Transverse colon (tissue), 4 donors: Measurements from ENCODE around the gene TIMP3. TPM values are rescaled to one million over a fixed set of nuclear protein-coding genes. Genes with fewer than 3 reads are reported as not detected.

ENCODE experiments used
- DNase-seq: peaks from one replicate; pipeline ENCODE4 v3.0.0-alpha.2; 2019
- H3K27ac ChIP-seq, 4 donors: fragments of 200-600 bp; sonication (generic); 2 replicates each; pipeline ENCODE4 v1.5.1; 2016 to 2018; ENCODE audit warnings: inconsistent platforms in 4 of 4
- H3K27me3 ChIP-seq: fragments of 200-600 bp; sonication (generic); 2 replicates; pipeline ENCODE4 v1.5.1; 2017; ENCODE audit warnings: inconsistent platforms
- H3K36me3 ChIP-seq, 4 donors: fragments of 200-600 bp; sonication (generic); 2 replicates each; pipeline ENCODE4 v1.5.1; 2017 to 2019; ENCODE audit warnings: inconsistent platforms in 4 of 4
- H3K4me1 ChIP-seq, 4 donors: fragments of 200-600 bp; sonication (generic); 2 replicates each; pipeline ENCODE4 v1.5.1; 2017 to 2020; ENCODE audit warnings: inconsistent platforms in 4 of 4
- H3K4me3 ChIP-seq, 4 donors: fragments of 200-600 bp; sonication (generic); 1 replicate in 1 of 4; 2 replicates in 3 of 4; pipeline versions ENCODE4 v1.5.1 to v1.6.1; 2017 to 2019; ENCODE audit warnings: inconsistent platforms in 4 of 4
- H3K9me3 ChIP-seq, 2 donors: fragments of 200-600 bp; sonication (generic); 2 replicates each; pipeline ENCODE4 v1.5.1; 2017 to 2019; ENCODE audit warnings: inconsistent platforms in 2 of 2
- EP300 ChIP-seq: sonication (generic); formaldehyde crosslinking; IDR thresholded peaks from one replicate; pipeline ENCODE4 v1.6.1; 2017; ENCODE audit warnings: antibody characterized with exemption, low read depth
- POLR2A ChIP-seq: fragments of 450-650 bp; IDR thresholded peaks from one replicate; pipeline ENCODE4 v1.6.1; 2016; ENCODE audit warnings: antibody characterized with exemption, mild to moderate bottlenecking, moderate library complexity
- POLR2AphosphoS5 ChIP-seq, 3 donors: sonication (generic); formaldehyde crosslinking; IDR thresholded peaks; one replicate each; pipeline ENCODE4 v1.6.1; 2016; ENCODE audit warnings: antibody characterized with exemption in 3 of 3
- WGBS, 2 donors: methylation state at CpG; one replicate each; pipeline ENCODE4 v1.1.5; 2018; ENCODE audit warnings: low coverage in 1 of 2; 5-methylcytosine and 5-hydroxymethylcytosine counted together
- in situ Hi-C, 4 donors: fragments of 200-750 bp; cut with MboI; loops; one replicate each; pipeline versions ENCODE4 v1.15.0 to v1.15.1; 2017; ENCODE audit warnings: low sequenced_read_pairs in 3 of 4, low pct_ligation_motif_present in 1 of 4, low pct_unique_long_range_greater_than_20kb in 1 of 4
- intact Hi-C: fragments of 100-400 bp; cut with DNase I; formaldehyde crosslinking; loops from one replicate; pipeline ENCODE4 v1.15.1; 2023; ENCODE audit warnings: low total_unique reads
- total RNA-seq, 4 donors: library from RNA; depleted of rRNA; stranded (reverse); fragments of >200 nt; gene quantifications; one replicate each; pipeline ENCODE4 v1.1.0, GENCODE V29; 2016
- TF ChIP-seq, protein P1 (sequence below), 5 experiments: fragments of 200-600 bp in 3 of 5; fragments of 450-650 bp in 2 of 5; sonication (generic) in 3 of 5; IDR thresholded peaks; 1 replicate in 2 of 5; 2 replicates in 3 of 5; pipeline ENCODE4 v1.5.1; 2016 to 2017; ENCODE audit warnings: antibody characterized with exemption in 5 of 5, inconsistent platforms in 3 of 5, mild to moderate bottlenecking in 2 of 5, moderate library complexity in 1 of 5

TIMP3 gene
- total RNA-seq, 4 donors from 2014 or later, result 49.7 to 158 (median 62.4) TPM

- Histone ChIP-seq H3K4me3 (peak overlapping the region; percentile 47 to 65 (median 60)), H3K27ac (peak overlapping the region; percentile 75 to 93 (median 85)), H3K9me3 (no peaks in the 10 kb centered on the region), H3K27me3 (peaks cover 43% of the 10 kb centered on the region), H3K4me1 (peaks cover 7 to 37% (median 17%) of the 10 kb centered on the region in 4 donors), H3K36me3 (no peaks in the 10 kb centered on the region)
- intact Hi-C loops, result no loop called here
- in situ Hi-C loops, result no loop called here
- WGBS, 2 donors, result 18% methylated on average over 7 of the region's 7 CpGs; no CpG with 5 or more reads in 1 of the 2 donors
- TF ChIP-seq POLR2AphosphoS5 (IDR thresholded peaks at IDR 0.05) (peak in 1 of 3 donors; percentile 20), POLR2A (no peak), EP300 (no peak)
- TF ChIP-seq, protein P1, sequence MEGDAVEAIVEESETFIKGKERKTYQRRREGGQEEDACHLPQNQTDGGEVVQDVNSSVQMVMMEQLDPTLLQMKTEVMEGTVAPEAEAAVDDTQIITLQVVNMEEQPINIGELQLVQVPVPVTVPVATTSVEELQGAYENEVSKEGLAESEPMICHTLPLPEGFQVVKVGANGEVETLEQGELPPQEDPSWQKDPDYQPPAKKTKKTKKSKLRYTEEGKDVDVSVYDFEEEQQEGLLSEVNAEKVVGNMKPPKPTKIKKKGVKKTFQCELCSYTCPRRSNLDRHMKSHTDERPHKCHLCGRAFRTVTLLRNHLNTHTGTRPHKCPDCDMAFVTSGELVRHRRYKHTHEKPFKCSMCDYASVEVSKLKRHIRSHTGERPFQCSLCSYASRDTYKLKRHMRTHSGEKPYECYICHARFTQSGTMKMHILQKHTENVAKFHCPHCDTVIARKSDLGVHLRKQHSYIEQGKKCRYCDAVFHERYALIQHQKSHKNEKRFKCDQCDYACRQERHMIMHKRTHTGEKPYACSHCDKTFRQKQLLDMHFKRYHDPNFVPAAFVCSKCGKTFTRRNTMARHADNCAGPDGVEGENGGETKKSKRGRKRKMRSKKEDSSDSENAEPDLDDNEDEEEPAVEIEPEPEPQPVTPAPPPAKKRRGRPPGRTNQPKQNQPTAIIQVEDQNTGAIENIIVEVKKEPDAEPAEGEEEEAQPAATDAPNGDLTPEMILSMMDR (IDR thresholded peaks at IDR 0.05), result no peak
- no peak for DNase-seq
These were observed 1.7 kb downstream of the TIMP3 start for GRCh38 chr22:32803020-32803737.

- intact Hi-C loops (no loop called here), in situ Hi-C loops (no loop called here)
- DNase-seq, result no peak
- Histone ChIP-seq H3K4me3 (peak overlapping the region; percentile 17 to 62 (median 52)), H3K36me3 (no peaks in the 10 kb centered on the region), H3K4me1 (peaks cover 7 to 44% (median 23%) of the 10 kb centered on the region in 4 donors), H3K27me3 (peaks cover 43% of the 10 kb centered on the region), H3K9me3 (no peaks in the 10 kb centered on the region), H3K27ac (peak overlapping the region; percentile 75 to 93 (median 85))
- TF ChIP-seq EP300, result no peak
- TF ChIP-seq POLR2A, result no peak
- TF ChIP-seq, protein P1 (IDR thresholded peaks at IDR 0.05), result peak in 1 of 5 experiments; percentile 12
- TF ChIP-seq POLR2AphosphoS5 (IDR thresholded peaks at IDR 0.05), result no peak
- WGBS, 2 donors, result 58 to 63% methylated on average over 8 to 13 of the region's 13 CpGs
These were observed 2.4 kb downstream of the TIMP3 start for GRCh38 chr22:32803738-32804435.

- intact Hi-C loops, result no loop called here
- in situ Hi-C loops, result no loop called here
- H3K27ac ChIP-seq, result peak overlapping the region; percentile 75 to 93 (median 85)
These were observed 3.2 kb downstream of the TIMP3 start for GRCh38 chr22:32804531-32805360.

More at GRCh38 chr22:32804531-32805360, 3.2 kb downstream of the TIMP3 start:
- Histone ChIP-seq H3K36me3 (no peaks in the 10 kb centered on the region), H3K9me3 (no peaks in the 10 kb centered on the region), H3K4me3 (peak overlapping the region; percentile 17 to 62 (median 52)), H3K27me3 (peaks cover 38% of the 10 kb centered on the region), H3K4me1 (peaks cover 7 to 50% (median 24%) of the 10 kb centered on the region in 4 donors)
- WGBS, 2 donors, result 61 to 66% methylated on average over 5 to 14 of the region's 14 CpGs
- DNase-seq, result no peak
- TF ChIP-seq POLR2A (no peak), POLR2AphosphoS5 (IDR thresholded peaks at IDR 0.05) (no peak), EP300 (no peak)
- TF ChIP-seq, protein P1 (IDR thresholded peaks at IDR 0.05), result no peak
